CD4-positive, alpha-beta T cell (primary cell): ENCODE measurements around the gene LIPA. TPM values are rescaled to one million over a fixed set of nuclear protein-coding genes. Genes with fewer than 3 reads are reported as not detected.

Experiments used
- ATAC-seq: fragments of 200-7000 bp; cut with Tn5 transposase; one replicate; pipeline ENCODE4 v1.10.0; 2022; ENCODE audit warnings: mild to moderate bottlenecking; ENCODE audit not compliant: poor library complexity
- CTCF ChIA-PET: fragments of 350-600 bp; sonication (Branson Sonifier 250); formaldehyde crosslinking; loops from one replicate; lab custom pipeline; 2021; ENCODE audit warnings: antibody characterized with exemption, inconsistent platforms; lab: Charles Lee
- POLR2A ChIA-PET: fragments of 350-600 bp; sonication (Branson Sonifier 250); formaldehyde crosslinking; loops from one replicate; lab custom pipeline; 2021; ENCODE audit warnings: antibody characterized with exemption, inconsistent platforms; lab: Charles Lee
- DNase-seq, 14 experiments: peaks; one replicate each; pipeline ENCODE4 v3.0.0-alpha.2; 2013 to 2020; ENCODE audit warnings: mixed read lengths in 2 of 14
- H3K27ac ChIP-seq, 2 donors: one replicate each; pipeline versions ENCODE4 v1.5.1 to v1.7.0; 2013; ENCODE audit warnings: low read length in 2 of 2, low read depth in 1 of 2, mild to moderate bottlenecking in 1 of 2
- H3K27me3 ChIP-seq, 2 experiments: 1 replicate in 1 of 2; 2 replicates in 1 of 2; pipeline versions ENCODE4 v1.6.1 to v1.7.0; 2013; ENCODE audit warnings: low read length in 2 of 2, control low read depth in 1 of 2, mild to moderate bottlenecking in 1 of 2, moderate library complexity in 1 of 2; ENCODE audit not compliant: insufficient read depth in 2 of 2, control insufficient read depth in 1 of 2
- H3K36me3 ChIP-seq: one replicate; pipeline ENCODE4 v1.6.1; 2013; ENCODE audit warnings: low read length, control low read depth; ENCODE audit not compliant: insufficient read depth
- H3K4me1 ChIP-seq: one replicate; pipeline ENCODE4 v1.6.1; 2013; ENCODE audit warnings: low read length, control low read depth; ENCODE audit not compliant: insufficient read depth
- H3K4me3 ChIP-seq: one replicate; pipeline ENCODE4 v1.5.1; 2013; ENCODE audit warnings: mild to moderate bottlenecking, low read length, moderate library complexity
- H3K9me3 ChIP-seq, 2 experiments: 1 replicate in 1 of 2; 2 replicates in 1 of 2; pipeline versions ENCODE4 v1.6.1 to v1.7.0; 2013; ENCODE audit warnings: low read length in 2 of 2, mild to moderate bottlenecking in 2 of 2, control low read depth in 1 of 2, moderate library complexity in 1 of 2; ENCODE audit not compliant: control insufficient read depth in 1 of 2, insufficient read depth in 1 of 2
- H3K27ac Mint-ChIP-seq: one replicate; pipeline ENCODE4 v1.8.0; 2020; ENCODE audit warnings: mixed read lengths
- H3K27me3 Mint-ChIP-seq: one replicate; pipeline ENCODE4 v1.8.0; 2021; ENCODE audit warnings: mixed read lengths
- H3K36me3 Mint-ChIP-seq: one replicate; pipeline ENCODE4 v1.8.0; 2021; ENCODE audit warnings: low read depth, mixed read lengths
- H3K4me1 Mint-ChIP-seq: one replicate; pipeline ENCODE4 v1.8.0; 2021; ENCODE audit warnings: low read depth, mixed read lengths
- H3K4me3 Mint-ChIP-seq: one replicate; pipeline ENCODE4 v1.8.0; 2020; ENCODE audit warnings: mild to moderate bottlenecking, mixed read lengths
- H3K9me3 Mint-ChIP-seq: one replicate; pipeline ENCODE4 v1.8.0; 2020; ENCODE audit warnings: mixed read lengths
- intact Hi-C, 2 experiments: fragments of 100-400 bp; cut with DNase I in 1 of 2; cut with micrococcal nuclease in 1 of 2; formaldehyde crosslinking; loops; one replicate each; pipeline versions ENCODE4 v1.15.1 to v1.9.0; 2023 to 2025; cut with DNase I, micrococcal nuclease
- total RNA-seq, 174 experiments: library from RNA in 2 of 174; stranded (reverse) in 2 of 174; gene quantifications; one replicate each; pipeline ENCODE4 v1.2.3 and lab custom pipeline; 2021 to 2026
- TF ChIP-seq, protein P1 (sequence below): fragments of 200-600 bp; IDR thresholded peaks from one replicate; pipeline ENCODE4 v1.8.0; 2022; ENCODE audit warnings: antibody characterized with exemption, mild to moderate bottlenecking

The LIPA gene
- total RNA-seq, 2 experiments from 2014 or later, result 15.6 to 16.4 TPM

DNA sequence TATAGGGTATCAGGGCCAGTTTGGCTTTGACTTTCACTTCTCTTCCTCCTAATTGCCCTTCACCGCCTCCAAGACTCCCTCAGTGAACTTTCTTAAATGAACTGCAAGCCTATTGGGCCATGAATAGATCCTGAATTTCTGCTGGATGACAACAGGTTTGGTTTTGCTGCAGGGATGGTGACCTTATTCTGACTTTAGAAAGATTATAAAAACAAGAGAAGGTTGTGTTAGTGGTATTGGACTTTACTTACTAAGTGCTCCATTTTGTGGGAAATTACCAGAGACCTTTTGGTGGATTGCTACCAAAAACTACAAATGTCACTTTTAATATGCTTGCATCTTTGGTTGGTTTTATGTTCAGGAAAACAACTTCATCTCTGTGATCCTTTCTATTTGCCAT lies 11.5 kb upstream of the LIPA start:
- no peak overlapping the region for H3K4me3 ChIP-seq
- Mint-ChIP-seq H3K4me1 (peaks cover 5% of the 10 kb centered on the region), H3K27ac (no peak overlapping the region), H3K36me3 (no peaks in the 10 kb centered on the region), H3K27me3 (no peaks in the 10 kb centered on the region), H3K4me3 (no peak overlapping the region), H3K9me3 (no peaks in the 10 kb centered on the region)
- TF ChIP-seq, protein P1, sequence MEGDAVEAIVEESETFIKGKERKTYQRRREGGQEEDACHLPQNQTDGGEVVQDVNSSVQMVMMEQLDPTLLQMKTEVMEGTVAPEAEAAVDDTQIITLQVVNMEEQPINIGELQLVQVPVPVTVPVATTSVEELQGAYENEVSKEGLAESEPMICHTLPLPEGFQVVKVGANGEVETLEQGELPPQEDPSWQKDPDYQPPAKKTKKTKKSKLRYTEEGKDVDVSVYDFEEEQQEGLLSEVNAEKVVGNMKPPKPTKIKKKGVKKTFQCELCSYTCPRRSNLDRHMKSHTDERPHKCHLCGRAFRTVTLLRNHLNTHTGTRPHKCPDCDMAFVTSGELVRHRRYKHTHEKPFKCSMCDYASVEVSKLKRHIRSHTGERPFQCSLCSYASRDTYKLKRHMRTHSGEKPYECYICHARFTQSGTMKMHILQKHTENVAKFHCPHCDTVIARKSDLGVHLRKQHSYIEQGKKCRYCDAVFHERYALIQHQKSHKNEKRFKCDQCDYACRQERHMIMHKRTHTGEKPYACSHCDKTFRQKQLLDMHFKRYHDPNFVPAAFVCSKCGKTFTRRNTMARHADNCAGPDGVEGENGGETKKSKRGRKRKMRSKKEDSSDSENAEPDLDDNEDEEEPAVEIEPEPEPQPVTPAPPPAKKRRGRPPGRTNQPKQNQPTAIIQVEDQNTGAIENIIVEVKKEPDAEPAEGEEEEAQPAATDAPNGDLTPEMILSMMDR, result no peak
- DNase-seq (no peak), ATAC-seq (no peak)
- no peak overlapping the region for H3K27ac ChIP-seq
- ChIA-PET CTCF (no interaction called here), POLR2A (no interaction called here)
- intact Hi-C loops, result no loop called here
- peaks cover 5% of the 10 kb centered on the region for H3K4me1 ChIP-seq
- H3K36me3 ChIP-seq, result no peaks in the 10 kb centered on the region
- H3K27me3 ChIP-seq, result no peaks in the 10 kb centered on the region
- peaks cover 0 to 5% of the 10 kb centered on the region in 2 experiments for H3K9me3 ChIP-seq

DNA sequence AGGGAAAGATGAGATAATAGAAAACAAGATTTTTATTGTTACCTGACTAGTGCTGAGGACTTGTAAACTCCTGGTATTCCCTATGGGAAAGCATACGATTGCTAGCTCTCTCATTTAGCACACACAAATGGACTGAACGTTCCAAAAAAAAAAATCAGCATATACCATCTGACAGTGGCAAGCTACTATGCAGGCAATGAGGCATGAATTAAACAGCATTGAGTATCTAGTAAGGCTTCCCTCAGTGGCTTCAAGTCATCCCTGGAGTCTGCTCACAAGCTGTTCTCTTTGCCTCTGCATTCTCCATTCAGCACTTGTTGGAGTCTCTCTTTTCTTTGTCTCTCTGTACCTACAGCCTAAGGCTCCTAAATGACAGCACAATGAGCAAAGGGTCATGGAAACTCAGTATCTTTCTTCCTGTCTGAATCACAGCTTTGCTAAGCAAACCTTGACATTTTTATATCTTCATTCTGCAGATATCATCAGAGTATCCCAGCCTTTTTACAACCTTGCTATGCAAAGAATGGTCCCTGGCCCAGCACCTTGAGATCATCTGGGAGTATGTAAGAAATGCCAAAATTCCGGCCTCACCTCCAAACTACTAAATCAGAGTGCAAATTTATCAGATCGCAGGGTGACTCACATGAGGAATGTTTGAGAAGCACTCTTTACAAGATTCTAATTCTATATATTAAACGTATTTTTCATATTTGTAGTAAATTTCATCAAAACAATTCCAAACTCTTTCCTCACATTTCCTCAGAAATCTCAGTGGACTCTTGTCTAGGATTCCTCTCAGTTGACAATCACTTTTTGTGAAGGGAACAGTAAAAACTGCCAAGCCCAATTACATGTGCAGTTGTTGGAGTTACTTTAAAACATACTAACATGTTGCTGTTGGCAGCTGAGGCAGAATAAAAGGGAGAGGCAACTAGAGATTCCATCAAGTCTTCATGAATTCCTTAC lies 10.8 kb upstream of the LIPA start:
- CTCF ChIA-PET, result interaction anchor here (1.2 to 1.5 kb wide), 2 partner anchors 9 to 127 kb away, joined by 3 read pairs; no protein-coding TSS in a partner anchor
- peaks cover 5% of the 10 kb centered on the region for H3K4me1 ChIP-seq
- intact Hi-C loops, result no loop called here

DNA sequence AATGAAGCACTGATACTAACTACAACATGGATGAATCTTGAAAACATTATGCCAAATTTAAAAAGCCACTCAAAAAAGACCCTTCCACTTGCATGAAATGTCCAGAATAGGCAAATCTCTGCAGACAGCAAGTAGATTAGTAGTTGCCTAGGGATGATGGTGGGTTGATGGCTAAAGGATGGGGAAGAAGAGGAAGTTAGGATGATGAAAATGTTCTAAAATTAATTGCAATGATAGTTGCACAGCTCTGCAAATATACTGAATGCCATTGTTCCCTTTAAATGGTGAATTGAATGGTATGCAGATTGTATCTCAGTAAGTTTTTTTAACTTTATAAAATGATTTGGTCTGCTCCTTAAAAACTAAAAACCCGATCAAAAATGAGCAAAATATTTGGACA lies 7.3 kb upstream of the LIPA start:
- Histone ChIP-seq H3K4me1 (peaks cover 5% of the 10 kb centered on the region), H3K4me3 (no peak overlapping the region), H3K27ac (no peak overlapping the region), H3K9me3 (peaks cover 0 to 5% of the 10 kb centered on the region in 2 experiments), H3K36me3 (no peaks in the 10 kb centered on the region), H3K27me3 (no peaks in the 10 kb centered on the region)
- ATAC-seq, result no peak
- CTCF ChIA-PET, result interaction anchor here (1.0 kb wide), 1 partner anchor 69 kb away, joined by 3 read pairs; the partner anchor contains the start of gene IFIT3
- Mint-ChIP-seq H3K36me3 (no peaks in the 10 kb centered on the region), H3K9me3 (no peaks in the 10 kb centered on the region), H3K4me3 (no peak overlapping the region), H3K4me1 (peaks cover 5% of the 10 kb centered on the region), H3K27me3 (no peaks in the 10 kb centered on the region), H3K27ac (no peak overlapping the region)
- intact Hi-C loops, result loop anchor here (10.0 kb wide), 2 partner anchors 156 to 446 kb away; partner anchors contain the start of genes IFIT5 (in 1 of the 2) and KIF20B (in 1 of the 2)
- TF ChIP-seq, protein P1, result no peak
- no peak for DNase-seq
- POLR2A ChIA-PET, result no interaction called here

More for the DNA sequence above, 10.8 kb upstream of the LIPA start:
- POLR2A ChIA-PET, result interaction anchor here (1.0 kb wide), 1 partner anchor 152 kb away, joined by 5 read pairs; the partner anchor contains the start of gene IFIT5
- Mint-ChIP-seq H3K9me3 (no peaks in the 10 kb centered on the region), H3K27ac (no peak overlapping the region), H3K4me1 (peaks cover 5% of the 10 kb centered on the region), H3K4me3 (no peak overlapping the region), H3K36me3 (no peaks in the 10 kb centered on the region), H3K27me3 (no peaks in the 10 kb centered on the region)
- H3K36me3 ChIP-seq, result no peaks in the 10 kb centered on the region
- TF ChIP-seq, protein P1, result no peak
- H3K4me3 ChIP-seq, result no peak overlapping the region
- ATAC-seq, result no peak
- no peak overlapping the region for H3K27ac ChIP-seq
- no peak for DNase-seq
- H3K27me3 ChIP-seq, result no peaks in the 10 kb centered on the region
- H3K9me3 ChIP-seq, result peaks cover 0 to 5% of the 10 kb centered on the region in 2 experiments
